GM21526 (cell line): ENCODE measurements around the gene XIST.
"Not testable (repeated sequence)": the region's sequence is repeated elsewhere in the genome, so short reads cannot be mapped to it uniquely, and the experiment has no call there.

Experiments used
- ATAC-seq: cut with Tn5 transposase; IDR thresholded peaks from one replicate; pipeline ENCODE4 v1.9.1; 2021; ENCODE audit warnings: moderate library complexity; ENCODE audit not compliant: unreplicated experiment, low FRiP score

XIST gene

GRCh38 chrX:73852467-73852866 is at the start of gene XIST:
XIST (minus strand) TSS chrX:73852714.
- no peak for ATAC-seq

GRCh38 chrX:73898315-73898714 is 45.8 kb upstream of the XIST start:
- ATAC-seq = not testable (repeated sequence)

DNA sequence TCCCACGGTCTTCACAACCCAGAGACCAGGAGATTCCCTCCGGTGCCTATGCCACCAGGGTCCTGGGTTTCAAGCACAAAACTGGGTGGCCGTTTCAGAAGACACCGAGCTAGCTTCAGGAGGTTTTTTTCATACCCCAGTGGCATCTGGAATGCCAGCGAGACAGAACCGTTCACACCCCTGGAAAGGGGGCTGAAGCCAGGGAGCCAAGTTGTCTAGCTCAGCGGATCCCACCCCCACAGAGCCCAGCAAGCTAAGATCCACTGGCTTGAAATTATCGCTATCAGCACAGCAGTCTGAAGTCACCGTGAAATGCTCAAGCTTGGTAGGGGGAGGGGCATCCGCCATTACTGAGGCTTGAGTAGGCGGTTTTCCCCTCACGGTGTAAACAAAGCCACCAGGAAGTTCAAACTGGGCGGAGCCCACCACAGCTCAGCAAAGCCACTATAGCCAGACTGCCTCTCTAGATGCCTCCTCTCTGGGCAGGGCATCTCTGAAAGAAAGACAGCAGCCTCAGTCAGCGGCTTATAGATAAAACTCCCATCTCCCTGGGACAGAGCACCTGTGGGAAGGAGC is 40.1 kb upstream of the XIST start:
- not testable (repeated sequence) for ATAC-seq

DNA sequence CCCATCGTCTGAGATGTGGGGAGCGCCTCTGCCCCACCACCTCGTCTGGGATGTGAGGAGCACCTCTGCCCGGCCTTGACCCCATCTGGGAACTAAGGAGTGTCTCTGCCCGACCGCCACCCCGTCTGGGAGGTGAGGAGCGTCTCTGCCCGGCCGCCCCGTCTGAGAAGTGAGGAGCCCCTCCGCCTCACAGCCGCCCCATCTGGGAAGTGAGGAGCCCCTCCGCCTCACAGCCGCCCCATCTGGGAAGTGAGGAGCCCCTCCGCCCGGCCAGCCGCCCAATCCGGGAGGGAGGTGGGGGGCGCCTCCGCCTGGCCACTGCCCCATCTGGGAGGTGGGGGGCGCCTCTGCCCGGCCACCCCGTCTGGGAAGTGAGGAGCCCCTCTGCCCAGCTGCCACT is 29.7 kb upstream of the XIST start:
- ATAC-seq = not testable (repeated sequence)

DNA sequence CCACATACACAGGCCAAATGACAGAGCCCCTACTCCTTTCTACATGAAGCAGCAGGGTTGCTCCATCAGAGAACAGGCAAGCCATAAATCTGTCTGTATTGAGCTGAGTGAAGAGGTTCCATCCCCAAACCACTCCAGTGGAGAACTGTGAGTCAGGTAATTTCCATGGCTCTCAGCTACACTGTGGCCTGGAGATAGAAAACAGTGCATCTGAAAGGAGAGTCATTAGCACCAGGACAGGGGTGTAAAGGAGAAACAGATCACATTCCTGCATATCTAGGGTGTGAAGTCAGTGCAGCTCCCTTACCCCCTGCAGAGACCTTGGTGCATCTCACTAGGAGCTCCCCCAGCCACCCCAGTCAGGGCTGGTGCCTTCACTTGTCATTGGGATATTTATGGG is 25.2 kb upstream of the XIST start:
- ATAC-seq = no peak

- ATAC-seq = no peak
These were observed 24.4 kb upstream of the XIST start for GRCh38 chrX:73876911-73877310.

DNA sequence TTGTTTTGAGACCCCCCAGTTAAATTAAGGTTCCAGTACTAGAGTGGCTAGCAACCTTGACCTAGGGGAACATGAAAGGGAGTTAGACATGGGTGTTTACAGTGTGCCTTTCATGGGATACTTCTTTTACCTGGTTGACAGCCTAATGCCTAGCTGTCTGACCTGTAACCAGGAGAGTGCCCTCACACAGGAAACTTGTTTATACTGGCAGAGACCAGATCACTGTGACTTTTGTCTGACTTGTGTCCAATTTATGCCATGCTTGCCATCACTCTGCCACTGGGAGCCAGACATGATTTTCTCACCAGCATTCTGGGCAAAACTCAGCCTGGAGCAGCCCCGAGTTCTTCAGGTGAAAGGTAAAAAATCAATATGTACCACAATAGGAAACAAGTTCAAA is 16.4 kb upstream of the XIST start:
- ATAC-seq = no peak

- no peak for ATAC-seq
These were observed 14.6 kb upstream of the XIST start for GRCh38 chrX:73867144-73867543.

- ATAC-seq = no peak
These were observed 11.3 kb upstream of the XIST start for GRCh38 chrX:73863852-73864251.

DNA sequence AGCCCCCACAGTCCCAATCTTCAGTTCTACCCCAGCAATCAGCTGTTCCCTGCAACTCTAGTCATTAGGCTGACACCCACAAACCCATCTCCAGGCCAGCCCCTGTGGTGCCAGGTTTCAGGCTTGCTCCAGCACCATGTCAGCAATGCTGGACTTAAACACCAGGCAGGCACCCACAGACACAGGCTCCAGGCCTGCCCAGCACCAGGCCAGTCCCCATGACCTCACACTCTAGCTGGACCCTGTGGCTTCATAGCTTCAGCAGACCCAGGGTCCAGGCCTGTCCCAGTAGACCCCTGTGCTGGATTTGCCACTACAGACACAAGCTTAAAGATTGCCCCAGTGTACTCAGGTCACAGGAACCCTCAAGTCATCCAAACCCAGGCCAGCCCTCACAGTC is 10.8 kb upstream of the XIST start:
- no peak for ATAC-seq

DNA sequence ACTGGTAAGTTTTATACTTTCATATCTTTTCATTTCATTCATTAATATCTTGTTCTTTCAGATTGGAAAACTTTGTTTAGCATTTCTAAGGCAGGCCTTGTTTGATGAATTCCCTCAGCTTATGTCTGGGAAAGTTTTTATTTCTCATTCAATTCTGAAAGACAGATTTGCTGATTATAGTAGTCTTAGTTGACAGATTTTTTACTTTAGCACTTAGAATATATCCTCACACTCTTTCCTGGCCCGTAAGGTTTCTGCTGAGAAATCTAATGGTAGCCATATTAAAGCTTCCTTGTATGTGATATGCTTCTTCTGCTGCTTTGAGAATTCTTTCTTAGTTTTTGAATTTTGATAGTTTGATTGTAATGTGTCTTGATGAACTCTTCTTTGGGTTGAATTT is 7.1 kb upstream of the XIST start:
- ATAC-seq = no peak

- no peak for ATAC-seq
These were observed 3.0 kb upstream of the XIST start for GRCh38 chrX:73855546-73855945.

DNA sequence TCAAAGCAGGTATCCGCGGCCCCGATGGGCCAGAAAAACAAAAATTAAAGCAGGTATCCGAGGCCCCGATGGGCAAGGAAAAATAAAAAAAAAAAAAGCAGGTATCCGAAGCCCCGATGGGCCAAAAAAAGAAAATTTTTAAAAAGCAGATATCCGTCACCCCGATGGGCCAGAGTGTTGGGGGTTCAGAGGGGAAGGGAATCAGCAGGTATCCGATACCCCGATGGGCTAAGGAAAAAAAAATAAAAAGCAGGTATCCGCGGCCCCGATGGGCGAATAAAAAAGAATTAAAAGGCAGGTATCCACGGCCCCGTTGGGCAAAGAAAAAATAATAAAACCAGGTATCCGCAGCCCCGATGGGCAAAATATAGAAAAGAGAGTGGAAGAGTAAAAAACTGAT is 492 bp downstream of the XIST start:
- ATAC-seq = no peak

DNA sequence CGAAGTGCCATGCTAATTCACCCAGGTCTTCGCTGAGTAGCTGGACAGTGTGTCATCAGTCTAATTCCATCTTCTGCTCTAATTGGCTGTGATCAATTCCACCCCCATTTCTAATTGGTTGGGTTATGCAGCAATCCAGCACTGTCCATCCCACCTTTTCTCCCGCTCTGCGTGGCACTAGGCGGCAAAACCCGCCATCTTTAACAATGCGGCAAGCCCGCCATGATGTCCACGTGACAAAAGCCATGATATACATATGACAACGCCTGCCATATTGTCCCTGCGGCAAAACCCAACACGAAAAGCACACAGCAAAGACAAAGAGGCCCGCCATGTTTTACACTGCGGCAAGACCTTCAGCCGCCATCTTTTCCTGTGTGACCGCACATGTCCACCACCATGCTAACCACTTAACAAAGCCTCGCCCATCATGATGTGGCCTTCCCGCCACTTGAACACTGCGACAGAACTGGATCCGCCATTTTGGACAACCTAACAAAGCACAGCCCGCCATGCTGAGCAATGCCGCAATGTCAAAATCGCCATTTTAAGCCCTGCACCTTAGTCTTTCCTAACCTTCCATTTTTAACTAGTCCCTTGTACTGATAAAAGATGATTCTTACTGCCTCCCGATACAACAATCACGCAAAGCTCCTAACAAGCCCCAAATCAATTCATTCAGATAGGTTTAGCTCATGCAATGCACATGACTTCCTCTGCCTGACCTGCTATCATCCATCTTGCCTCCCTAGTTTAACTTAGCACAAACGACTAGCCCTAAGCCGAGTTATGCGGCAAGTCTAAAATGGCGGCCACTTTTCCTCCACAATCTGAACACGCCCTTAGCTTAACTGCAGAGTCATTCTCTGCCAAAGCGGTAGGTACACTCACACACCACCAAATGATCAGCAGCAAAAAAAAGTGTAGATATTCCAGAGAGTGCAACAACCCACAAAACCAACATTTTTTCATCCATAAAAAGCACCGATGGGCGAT is 1.2 kb downstream of the XIST start:
- peak; percentile 79 for ATAC-seq

DNA sequence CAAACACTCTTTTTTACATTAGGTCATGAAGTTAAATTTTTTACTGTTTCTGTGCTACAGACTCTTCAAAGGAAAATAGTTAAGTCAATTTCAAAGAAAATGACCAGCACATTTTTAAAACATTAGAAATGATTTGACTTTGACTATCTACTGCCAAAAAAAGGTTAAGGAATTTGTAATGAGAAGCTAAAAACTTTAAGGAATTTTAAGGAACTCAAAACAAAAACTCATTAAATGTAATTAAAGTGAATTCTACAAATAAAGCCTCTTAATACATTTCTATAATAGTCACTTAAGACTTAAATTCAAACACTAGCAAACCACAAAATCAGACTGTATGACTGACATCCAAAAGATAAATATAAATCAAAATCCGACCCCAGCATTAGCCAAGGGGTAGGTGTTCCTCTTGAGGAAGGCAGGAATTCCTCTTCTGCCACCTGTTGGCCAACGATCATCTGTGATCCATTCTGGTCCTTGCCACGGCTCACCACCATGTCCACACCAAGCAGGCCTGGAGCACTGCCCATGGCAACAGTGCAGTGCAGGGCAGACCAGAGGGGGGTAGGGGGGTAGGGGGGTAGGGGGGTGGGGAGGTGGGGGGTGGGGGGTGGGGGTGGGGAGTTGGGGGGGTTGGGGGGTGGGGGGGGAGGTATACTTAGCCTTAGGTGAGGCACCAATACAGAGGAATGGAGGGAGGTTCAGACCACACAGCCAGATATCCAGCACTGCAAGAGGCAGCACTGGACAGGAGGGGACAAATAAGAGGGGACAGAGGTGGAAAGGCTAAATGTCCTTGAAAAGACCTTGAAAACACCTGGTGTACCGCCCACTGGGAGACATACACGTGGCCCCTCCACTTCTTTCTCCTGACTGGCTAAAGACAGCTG is 2.1 kb downstream of the XIST start:
- ATAC-seq = no peak

DNA sequence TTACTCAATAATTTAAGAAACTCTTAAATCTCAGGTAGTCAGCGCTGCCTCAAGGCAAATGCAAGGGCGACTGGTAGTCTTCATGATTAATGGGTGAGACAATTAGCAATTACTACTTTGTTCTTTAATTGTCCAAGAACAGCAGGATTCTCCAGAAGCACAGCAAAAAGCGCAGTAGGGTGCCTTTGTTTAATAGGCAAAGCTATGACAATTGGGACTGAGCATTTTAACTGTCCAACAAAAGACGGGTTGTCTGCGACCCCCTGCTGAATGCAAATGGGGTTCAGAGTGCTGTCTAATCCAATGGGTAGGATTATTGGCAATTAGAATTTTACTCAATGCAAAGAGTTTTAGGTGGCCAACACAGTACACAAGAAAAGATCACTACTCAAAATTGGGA is 3.4 kb downstream of the XIST start:
- ATAC-seq = no peak

DNA sequence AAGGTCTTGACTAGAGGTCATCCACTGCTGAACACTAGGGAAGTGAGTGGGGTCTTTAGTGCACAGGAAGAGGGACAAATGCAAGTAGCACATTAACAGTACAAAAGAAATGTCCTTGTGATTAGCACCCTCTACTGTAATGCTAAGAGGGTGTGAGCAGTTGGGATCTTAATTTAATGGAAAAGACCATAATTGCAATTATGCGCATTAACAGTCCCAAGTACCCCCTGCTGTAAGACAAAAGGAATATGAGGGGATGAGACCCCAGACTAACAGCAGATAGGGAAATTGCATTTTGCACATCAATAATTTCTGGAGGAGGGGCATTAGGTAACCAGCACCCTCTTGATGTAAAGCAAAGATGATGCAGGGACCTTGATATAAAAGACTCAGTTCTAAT is 4.5 kb downstream of the XIST start:
- no peak for ATAC-seq

- no peak for ATAC-seq
These were observed 5.4 kb downstream of the XIST start for GRCh38 chrX:73847100-73847499.

GRCh38 chrX:73842541-73843234 is 9.8 kb downstream of the XIST start:
- ATAC-seq = no peak

GRCh38 chrX:73841337-73841736 is 11.2 kb downstream of the XIST start:
- ATAC-seq = no peak
